EL (cell line): ENCODE results near the gene ASTN1.

Source experiments
- DNase-seq: peaks from one replicate; pipeline ENCODE4 v3.0.0-alpha.2; 2016

The ASTN1 gene

GRCh38 chr1:177162243-177162642 lies 2.3 kb downstream of the ASTN1 start:
- no peak for DNase-seq

GRCh38 chr1:177146499-177146898 lies 18.0 kb downstream of the ASTN1 start:
- no peak for DNase-seq

GRCh38 chr1:177145106-177146070 lies 19.1 kb downstream of the ASTN1 start:
- no peak for DNase-seq

- DNase-seq, result no peak
These were observed 21.7 kb downstream of the ASTN1 start for GRCh38 chr1:177142791-177143271.

GRCh38 chr1:177142010-177142409 lies 22.5 kb downstream of the ASTN1 start:
- no peak for DNase-seq

GRCh38 chr1:177138347-177138746 lies 26.2 kb downstream of the ASTN1 start:
- DNase-seq, result no peak

GRCh38 chr1:177137814-177138213 lies 26.7 kb downstream of the ASTN1 start:
- DNase-seq, result no peak

GRCh38 chr1:177135250-177135649 lies 29.3 kb downstream of the ASTN1 start:
- DNase-seq, result no peak

- DNase-seq, result no peak
These were observed 30.5 kb downstream of the ASTN1 start for GRCh38 chr1:177133977-177134538.

GRCh38 chr1:177132141-177132540 lies 32.4 kb downstream of the ASTN1 start:
- DNase-seq, result no peak

GRCh38 chr1:177131723-177132122 lies 32.8 kb downstream of the ASTN1 start:
- no peak for DNase-seq

- no peak for DNase-seq
These were observed 34.0 kb downstream of the ASTN1 start for GRCh38 chr1:177130451-177130945.

GRCh38 chr1:177128665-177129281 lies 35.7 kb downstream of the ASTN1 start:
- DNase-seq, result no peak

- no peak for DNase-seq
These were observed 38.2 kb downstream of the ASTN1 start for GRCh38 chr1:177126267-177126666.

GRCh38 chr1:177124577-177125278 lies 39.8 kb downstream of the ASTN1 start:
- no peak for DNase-seq

GRCh38 chr1:177122461-177123251 lies 41.9 kb downstream of the ASTN1 start:
- DNase-seq, result no peak

- DNase-seq, result no peak
These were observed 45.2 kb downstream of the ASTN1 start for GRCh38 chr1:177119311-177119710.

GRCh38 chr1:177118901-177119300 lies 45.6 kb downstream of the ASTN1 start:
- DNase-seq, result no peak

- DNase-seq, result no peak
These were observed 47.6 kb downstream of the ASTN1 start for GRCh38 chr1:177116941-177117340.

GRCh38 chr1:177106614-177107365 lies 57.7 kb downstream of the ASTN1 start:
- DNase-seq, result no peak

GRCh38 chr1:177106196-177106595 lies 58.3 kb downstream of the ASTN1 start:
- no peak for DNase-seq
